Mucosa of gallbladder (tissue), 1 donor: ENCODE measurements around the gene PRSS21. TPM values are rescaled to one million over a fixed set of nuclear protein-coding genes. Genes with fewer than 3 reads are reported as not detected.

Experiments
- DNase-seq: peaks from one replicate; pipeline ENCODE4 v3.0.0-alpha.2; 2020; ENCODE audit warnings: low spot score
- total RNA-seq: library from RNA; stranded (reverse); gene quantifications from one replicate; pipeline ENCODE4 v1.2.1, GENCODE V29; 2021
- donor health status: DM: no; HTN: no; CAD: no.

PRSS21 gene
- total RNA-seq, 1 donor from 2014 or later: 4.4 TPM

DNA sequence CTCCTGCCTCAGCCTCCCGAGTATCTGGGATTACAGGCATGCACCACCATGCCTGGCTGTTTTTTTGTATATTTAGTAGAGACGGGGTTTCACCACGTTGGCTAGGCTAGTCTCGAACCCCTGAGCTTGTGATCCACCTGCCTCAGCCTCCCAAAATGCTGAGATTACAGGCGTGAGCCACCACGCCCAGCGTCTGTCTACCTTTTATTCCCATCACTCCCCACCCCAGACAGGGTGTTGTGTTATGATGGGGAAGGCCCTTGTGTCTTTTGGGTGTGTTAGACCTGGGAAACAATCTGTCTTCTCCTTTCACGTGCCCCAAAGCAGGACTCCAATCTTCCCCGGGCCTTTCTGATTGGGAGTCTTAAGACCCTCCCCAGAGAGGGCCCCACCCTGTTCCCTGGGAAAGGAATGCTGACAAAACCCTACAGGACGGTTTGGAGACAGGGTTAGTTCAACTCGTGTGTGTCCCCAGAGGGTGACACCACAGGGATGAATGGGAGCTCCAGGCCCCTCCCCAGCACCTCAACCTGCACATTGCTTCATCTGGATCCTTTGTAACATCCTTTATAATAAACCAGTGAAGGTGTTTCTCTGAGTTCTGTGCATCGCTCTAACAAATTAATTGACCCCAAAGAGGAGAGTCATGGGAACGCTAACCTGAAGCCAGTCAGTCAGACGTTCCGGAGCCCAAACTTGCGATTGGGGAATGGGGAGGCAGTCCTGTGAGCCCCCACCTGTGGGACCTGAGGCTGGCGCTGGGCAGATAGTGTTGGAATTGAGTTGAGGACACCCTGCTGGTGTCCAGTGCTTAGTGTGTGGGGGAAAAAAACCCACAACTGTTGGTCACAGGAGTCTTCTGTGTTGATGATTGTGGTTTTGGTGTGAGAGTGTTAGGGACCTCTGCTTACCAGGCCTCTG is 36.8 kb upstream of the PRSS21 start:
- no peak for DNase-seq

GRCh38 chr16:2782583-2783351 is 34.3 kb upstream of the PRSS21 start:
- DNase-seq: no peak

GRCh38 chr16:2783581-2784357 is 33.3 kb upstream of the PRSS21 start:
- DNase-seq: no peak

- DNase-seq: no peak
Observed at GRCh38 chr16:2784358-2785100, 32.5 kb upstream of the PRSS21 start.

DNA sequence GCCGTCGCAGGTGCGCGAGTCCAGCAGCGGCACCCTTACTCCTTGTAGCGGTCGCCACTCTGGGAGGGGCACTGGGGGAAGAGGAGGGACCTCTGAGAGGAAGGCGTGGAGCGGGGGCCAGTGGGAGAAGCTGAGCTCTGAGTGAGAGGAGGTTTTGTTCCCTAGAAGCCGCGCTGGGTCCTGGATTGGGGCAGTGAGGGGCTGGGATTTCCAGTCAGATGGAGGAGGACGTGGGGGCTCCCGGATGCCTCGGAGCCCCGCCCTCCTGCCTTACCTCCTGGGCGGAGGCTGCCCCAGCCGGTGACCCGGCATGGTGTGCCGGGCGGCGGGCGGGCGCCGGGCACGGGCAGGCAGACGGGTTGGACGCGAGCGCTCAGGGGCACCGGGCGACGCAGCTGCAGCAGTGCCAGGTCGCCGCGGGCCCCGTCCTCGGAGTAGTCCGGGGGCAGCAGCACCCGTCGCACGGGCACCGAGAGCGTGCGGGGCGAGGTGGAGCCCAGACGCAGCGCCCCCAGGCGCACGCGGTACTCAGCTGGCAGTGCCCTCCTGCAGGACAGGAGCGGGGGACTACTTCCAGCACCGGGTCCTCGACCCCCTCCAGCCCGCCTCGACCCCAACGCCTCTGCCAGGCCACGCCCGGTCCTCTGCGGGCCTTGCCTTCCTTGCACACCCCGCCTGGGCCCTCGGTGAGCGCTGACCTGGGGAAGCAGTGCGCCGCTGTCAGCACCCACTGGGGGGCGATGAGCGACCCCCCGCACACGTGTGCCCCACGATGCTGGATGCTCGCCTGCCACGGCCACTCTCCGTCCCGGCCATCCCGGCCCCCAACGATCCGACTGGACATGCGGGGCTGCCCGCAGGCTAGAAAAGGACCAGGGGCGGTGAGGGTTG is 31.7 kb upstream of the PRSS21 start:
- no peak for DNase-seq

GRCh38 chr16:2786061-2786825 is 30.8 kb upstream of the PRSS21 start:
- DNase-seq: no peak

- DNase-seq: no peak
Observed at GRCh38 chr16:2786826-2787151, 30.2 kb upstream of the PRSS21 start.

DNA sequence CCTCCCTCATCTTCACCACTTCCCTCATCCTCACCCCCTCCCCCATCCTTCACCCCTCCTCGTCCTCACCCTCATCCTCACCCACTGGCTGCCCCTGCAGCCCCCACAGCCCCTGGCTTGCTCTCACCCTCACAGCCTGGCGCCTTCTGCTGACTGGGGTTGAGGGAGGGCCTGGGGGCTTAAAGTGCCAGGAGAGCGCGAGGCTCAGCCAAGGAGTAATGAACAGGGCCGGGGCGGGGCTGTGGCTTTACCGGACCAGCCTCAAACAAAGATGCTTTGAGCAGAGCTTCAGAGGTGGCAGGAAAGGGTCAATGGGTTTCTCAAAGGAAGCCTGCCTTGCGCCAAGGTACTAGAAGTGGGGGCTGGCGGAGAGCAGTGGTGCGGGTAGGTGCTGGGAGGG is 29.6 kb upstream of the PRSS21 start, which contains the start of gene PRSS33:
Gene PRSS33 (minus strand): TSS at position 155 of the 400 bp plus-strand sequence. CDS start 1,013 bp downstream, outside the sequence.
- DNase-seq: no peak

GRCh38 chr16:2787961-2788360 is 29.1 kb upstream of the PRSS21 start:
- DNase-seq: no peak

DNA sequence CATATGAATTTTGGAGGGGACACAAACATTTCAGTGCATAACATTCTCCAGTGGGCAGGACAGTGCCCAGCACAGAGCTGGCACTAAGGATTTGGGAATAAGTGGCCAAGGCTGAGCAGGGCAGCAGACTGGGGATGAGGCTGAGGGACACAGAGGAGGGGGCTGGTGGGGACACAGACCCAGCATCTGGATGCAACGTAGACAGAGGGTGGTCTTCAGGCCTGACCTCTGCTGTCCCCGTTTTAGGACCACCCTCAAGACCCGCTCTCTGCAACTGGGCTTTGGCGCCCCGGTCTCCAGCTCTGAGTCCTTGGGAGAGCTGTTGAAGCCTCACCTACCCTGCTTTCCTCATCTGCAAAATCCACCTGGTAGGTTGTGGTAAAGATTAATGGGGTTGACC is 26.4 kb upstream of the PRSS21 start:
- no peak for DNase-seq

- DNase-seq: no peak
Observed at GRCh38 chr16:2791174-2791573, 25.9 kb upstream of the PRSS21 start.

DNA sequence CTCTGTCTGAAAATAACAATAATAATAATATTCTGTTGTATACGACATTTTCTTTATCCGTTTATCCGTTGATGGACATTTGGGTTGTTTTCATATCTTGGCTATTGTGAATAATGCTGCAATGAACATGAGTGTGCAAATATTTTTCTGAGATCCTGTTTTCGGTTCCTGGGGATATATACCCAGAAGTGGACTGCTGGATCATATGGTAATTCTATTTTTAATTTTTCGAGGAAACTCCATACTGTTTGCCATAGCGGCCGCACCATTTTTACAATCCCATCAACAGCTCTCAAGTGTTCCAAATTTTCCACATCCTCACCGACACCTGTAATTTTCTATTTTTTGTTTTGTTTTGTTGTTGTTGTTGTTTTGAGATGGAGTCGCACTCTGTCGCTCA is 24.1 kb upstream of the PRSS21 start:
- no peak for DNase-seq

GRCh38 chr16:2795395-2796143 is 21.5 kb upstream of the PRSS21 start:
- no peak for DNase-seq

DNA sequence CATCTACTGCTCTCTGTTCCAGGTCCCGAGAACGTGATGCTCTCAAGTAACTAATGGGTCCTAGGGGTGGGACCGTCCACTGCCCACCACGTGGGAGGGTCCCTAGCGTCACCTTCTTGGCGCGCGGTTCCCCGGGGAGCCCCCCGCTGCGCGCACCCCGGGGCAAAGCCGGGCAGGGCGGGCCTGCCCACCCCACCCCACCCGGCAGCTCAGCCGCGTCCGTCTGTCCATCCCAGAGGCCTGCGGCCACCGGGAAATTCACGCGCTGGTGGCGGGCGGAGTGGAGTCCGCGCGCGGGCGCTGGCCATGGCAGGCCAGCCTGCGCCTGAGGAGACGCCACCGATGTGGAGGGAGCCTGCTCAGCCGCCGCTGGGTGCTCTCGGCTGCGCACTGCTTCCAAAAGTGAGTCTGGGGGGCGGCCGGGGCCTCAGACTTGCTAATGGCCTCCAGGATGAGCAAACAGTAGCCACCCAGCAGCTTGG is 18.3 kb upstream of the PRSS21 start:
- DNase-seq: no peak

GRCh38 chr16:2799205-2799858 is 17.7 kb upstream of the PRSS21 start:
- no peak for DNase-seq

DNA sequence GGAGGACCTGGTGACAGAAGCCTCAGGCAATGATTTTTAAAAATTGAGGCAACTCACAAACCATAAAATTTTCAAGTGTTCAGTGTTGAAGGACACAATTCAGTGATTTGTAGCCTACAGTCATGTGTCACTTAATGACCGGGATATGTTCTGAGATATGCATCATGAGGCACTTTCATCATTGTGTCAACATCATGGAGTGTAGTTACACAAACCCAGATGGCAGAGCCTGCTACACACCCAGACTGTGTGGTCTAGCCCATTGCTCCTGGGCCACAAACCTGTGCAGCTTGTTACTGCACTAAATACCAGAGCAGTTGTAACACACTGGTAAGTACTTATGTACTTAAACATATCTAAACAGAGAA is 17.2 kb upstream of the PRSS21 start:
- no peak for DNase-seq

DNA sequence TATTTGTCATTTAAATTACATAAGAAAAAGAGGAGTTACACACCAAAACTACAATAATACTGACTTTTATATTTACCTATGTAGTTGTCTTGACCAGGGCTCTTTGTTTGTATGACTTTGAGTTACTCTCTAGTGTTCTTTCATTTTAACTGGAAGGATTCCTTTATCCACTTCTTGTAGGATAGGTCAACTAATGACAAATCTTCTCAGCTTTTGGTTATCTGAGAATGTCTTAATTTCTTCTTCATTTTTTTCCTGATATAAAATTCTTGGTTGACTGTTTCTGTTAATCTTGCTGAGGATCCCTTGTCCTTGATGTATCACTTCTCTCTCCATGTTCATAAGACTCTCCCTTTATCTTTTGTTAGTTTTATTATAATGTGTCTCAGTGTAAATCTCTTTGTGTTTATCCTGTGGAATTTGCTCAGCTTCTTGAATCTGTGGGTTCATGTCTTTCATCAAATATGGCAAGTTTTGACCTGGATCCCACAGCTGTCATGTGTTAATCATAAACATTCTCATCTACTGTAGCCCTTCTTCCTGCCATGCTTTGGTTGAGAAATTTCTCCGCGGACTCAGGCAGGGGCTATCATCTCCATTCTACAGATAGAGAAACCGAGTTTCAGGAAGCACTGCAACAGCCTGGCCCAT is 13.4 kb upstream of the PRSS21 start:
- DNase-seq: no peak

- no peak for DNase-seq
Observed at GRCh38 chr16:2804728-2805127, 12.3 kb upstream of the PRSS21 start.
